GM19099 (cell line): ENCODE data around the gene PGAM2.

Experiments
- POLR2A ChIP-seq: IDR thresholded peaks from 3 replicates; pipeline ENCODE4 v1.6.1; 2011; ENCODE audit warnings: low read depth; ENCODE audit not compliant: insufficient read length; ENCODE audit errors: extremely low read depth

Gene PGAM2

DNA sequence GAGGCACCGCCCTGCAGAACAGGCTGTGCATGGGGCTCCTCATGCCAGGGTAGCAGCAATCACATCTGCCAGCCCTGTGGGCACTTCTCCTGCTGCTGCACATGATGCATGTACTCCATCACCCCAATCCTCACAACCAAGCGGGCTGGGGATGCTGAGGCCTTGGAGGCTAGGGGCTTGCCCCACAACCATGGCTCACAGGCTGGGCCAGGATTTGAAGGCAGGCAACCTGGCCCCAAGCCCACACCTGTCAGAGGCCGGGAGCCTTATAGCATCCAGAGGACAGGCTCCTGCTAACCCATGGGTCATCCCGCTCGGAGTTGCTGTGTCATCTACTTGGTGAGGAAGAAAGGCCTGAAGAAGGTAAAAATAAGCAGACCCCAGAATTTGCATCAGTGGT, 14.8 kb upstream of the PGAM2 start:
- TF ChIP-seq POLR2A: no peak

DNA sequence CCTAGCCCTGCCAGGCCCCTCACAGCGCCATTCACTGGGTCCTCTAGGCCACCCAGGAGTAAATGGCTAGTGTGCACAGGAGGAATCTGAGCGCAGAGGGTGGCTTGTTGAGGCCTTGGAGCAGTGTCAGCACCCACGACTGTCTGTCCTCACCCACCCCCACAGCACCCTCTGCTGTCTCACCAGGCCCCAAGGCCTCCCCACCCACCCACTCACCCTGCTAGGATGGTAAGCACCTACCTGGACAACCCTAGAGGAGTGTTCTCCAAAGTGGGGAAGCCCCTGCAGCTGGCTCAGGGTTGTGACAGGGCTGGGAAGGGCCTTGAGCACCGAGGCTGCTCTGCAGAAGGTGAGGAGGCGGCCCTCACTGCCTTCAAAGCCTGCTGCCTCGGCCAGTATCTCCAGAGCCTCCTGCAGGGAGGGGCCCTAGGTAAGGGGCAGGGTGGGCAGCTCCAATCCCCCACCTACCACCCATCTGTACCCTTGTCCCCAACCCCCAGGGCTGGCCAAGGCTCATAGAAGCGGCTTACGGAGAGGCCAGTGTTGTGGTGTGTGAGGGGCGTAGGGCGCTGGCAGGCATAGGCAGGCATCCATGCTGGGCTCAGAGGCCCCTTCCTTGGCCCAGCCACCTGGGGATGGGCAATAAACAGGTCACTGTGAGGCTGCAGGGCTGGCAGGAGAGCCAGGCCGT, 14.1 kb upstream of the PGAM2 start:
- no peak for TF ChIP-seq POLR2A

DNA sequence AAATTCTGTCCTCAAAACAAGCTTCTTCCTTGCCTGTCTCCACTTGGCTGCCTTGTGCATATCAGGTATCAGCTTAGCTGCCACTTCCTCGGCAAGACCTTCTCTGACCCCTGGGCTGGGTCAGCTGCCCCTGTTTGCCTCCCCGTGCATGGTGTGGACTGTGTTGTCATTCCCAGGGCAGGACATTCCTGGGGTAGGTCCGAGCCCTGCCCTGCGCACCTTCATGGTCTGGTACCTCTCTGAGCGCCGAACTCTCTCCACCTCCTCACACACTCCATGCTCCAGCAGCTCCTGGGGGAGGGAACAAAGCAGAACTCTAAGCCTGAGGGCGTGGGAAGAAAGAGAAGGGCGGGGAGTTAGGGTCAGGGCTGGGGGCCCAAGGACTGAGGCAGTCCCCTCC, 13.2 kb upstream of the PGAM2 start:
- TF ChIP-seq POLR2A: no peak

DNA sequence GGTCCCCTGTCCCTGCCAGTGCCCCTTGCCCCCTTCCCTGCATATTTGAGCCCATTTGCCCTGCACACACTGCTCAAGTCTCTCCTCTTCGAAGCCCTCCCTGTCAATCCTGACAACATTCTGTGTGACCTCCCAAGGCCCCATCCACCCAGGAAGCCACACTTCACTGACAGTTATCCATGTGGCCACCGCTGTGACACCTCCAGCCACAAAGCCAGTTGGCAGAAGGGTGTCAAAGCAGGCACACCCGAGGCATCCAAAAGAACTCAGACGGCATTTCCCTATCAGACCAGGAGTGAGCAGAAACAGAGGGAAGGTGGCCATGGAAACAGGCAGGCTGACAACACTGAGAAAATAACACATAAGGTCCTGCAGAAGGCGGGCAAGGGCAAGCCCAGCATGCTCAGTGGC, 12.3 kb upstream of the PGAM2 start:
- TF ChIP-seq POLR2A: no peak

DNA sequence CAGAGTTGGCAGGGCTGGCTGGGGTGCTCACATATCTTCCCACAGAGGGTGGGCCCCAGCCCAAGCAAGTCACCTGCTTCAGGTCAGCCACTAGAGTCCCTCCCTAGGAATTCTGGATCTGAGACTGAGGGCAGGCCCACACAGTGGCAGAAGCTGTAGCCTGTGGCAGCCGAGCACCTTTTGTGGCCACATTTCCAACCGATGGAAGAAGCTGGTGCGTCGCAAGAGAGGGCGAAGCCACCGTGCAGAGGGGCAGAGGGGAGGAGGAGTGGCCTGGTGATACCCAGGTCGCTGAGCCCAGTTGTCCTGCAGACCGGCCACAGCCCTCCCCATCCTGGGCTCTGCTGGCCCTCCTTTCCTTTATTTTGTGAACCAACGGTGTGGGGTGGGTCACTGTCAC, 11.7 kb upstream of the PGAM2 start:
- no peak for TF ChIP-seq POLR2A

DNA sequence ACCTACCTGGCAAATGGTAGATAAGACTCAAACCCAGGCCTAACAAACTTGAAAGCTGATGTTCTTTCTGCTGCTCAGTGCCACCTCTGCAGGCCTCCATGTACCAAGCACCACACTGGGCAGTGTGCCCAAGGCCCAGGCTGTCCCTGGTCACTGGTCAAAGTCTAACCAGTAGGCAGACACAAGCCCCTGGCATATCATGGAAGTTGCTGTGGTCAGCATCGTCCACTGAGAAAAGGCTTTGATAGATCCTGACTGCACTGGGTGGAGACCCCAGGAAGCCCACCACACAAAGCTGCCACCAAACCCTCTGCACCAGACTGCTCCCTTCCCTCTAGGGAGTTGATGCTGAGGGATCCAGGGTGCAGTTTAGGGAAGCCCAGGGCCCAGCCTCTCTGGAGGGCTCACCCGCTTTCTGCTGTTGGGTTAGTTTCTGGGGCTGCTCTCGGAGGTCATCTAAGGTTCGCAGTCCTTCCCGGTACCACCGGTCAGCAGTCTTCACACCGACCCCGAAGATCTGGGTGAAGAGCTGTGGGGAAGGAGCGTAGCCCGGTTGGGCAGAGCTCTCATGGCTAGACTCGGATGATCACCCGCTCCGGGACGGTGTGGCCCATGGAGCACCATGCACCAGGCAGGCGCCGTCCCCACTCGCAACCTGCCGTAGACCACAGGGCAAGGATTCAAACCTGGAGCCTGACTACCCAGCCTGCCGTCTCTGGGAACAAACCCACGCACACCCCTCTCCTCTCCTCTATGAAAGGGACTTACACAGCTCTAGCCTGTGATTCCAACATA, 10.9 kb upstream of the PGAM2 start:
- TF ChIP-seq POLR2A: no peak

DNA sequence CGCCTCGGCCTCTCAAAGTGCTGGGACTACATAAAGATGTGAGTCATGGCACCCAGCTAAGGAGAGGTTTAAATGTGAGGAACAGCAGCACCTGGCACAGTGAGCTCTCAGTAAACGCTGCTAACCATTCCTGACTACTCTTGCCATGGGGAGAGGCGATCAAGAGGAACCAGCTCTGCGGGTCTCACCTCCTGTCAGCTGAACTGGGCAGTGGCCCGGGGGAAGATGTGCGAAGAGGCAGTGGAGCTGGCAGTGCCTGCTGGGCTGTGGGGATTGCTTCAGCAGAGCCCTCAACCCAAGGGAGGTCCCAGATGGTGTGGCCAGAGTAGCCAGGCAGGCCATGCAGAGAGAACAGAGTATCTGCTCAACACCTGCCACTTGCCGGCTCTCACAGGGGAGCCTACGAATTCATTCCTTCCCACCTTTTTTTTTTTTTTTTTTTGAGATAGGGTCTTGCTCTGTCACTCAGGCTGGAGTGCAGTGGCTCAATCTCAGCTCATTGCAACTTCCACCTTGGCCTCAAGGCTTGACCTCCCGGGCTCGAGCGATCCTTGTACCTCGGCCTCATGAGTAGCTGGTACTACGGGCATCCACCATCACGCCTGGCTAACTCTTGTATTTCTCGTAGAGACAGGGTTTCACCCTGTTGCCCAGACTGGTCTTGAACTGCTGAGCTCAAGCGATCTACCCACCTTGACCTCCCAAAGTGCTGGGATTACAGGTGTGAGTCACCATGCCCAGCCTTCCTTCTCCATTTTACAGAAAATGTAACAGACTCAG, 10.1 kb upstream of the PGAM2 start:
- TF ChIP-seq POLR2A: no peak

DNA sequence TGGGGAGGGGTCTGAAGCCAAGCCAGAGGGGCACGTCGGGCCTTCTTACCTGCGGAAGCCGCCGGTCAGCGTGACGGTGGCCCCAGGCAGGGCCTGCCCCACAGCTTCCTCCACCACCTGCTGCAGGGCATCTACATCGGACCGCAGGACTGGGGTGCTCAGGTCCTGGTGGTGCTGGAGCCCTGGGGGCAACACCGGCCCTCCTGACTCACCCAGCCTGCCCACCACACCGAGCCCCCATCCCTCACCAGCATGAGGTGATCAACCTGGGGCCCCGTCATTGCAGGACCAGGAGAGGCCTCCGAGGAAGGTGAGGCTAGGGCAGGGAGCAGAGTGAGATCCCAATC, 9.0 kb upstream of the PGAM2 start:
- no peak for TF ChIP-seq POLR2A

DNA sequence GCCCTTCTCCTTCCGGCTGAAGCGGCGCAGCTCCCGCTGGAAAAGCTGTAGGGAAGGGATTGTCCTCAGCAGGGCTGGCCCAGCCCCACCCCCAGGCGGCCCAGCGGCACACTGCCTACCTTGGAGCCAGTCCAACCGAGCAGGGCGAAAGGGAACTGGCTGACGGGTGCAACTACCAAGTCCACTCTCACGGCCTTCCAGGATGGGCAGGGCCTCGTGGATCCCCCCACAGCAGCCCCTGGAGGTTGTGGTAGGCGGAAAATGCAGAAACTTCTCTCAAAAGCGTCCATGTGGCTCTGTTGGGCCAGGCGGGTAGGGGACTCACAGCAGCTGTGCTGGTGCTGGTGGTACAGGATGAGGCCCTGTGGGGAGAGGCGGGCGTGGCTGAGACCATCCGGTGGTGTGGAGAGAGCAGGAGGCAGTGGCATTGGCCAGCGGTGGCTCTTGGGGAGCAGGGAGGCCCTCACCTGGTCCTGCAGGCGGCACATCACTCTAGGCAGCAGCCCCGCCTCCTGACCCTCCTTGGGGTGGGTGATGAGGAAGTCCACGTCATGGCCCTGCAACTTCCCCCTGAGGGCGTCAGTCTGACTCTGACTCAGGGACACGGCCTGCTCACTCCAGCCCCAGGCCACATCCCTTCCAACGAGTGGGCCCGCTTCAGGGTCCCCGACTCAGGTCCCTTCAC, 8.4 kb upstream of the PGAM2 start:
- peak; percentile 24 for TF ChIP-seq POLR2A

DNA sequence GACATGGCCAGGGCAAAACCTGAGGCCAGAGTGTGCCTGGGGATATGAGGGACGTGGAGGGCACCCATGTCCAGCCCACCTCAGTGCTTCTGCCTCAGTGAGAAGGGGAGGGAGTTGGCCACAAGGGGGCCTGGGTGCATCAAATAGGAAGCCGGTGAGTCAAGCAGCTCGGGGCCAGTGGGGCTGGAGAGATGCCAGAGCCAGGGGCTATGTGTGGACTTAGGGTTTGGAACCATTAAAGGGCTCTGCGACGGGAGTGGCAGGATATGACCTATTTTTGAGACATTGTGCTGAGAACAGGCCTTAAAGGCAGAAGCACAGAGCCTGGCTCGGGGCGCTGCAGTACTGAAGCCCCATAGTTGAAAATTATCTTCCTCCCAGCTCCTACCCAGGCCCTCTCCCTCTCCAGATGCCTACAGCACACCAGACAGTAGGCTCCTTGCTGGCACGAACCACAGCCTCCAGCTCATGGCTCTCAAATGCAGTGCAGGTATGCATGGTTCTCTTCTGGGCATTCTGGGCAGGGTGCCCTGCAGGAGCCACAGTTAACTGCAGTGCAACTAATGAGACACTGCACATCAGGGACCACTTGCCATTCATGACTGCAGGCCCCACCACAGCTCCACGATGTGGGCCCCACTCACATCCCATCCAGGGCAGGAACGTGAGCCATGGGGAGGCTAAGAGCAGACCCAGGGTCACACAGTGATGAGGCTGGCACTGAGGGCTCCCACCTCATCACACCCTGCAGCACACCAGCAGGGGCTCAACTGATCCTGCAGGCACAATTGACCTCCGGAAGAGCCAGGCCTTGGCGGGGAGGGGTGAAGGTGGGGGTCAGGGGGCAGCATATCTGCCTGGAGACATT, 7.2 kb upstream of the PGAM2 start:
- TF ChIP-seq POLR2A: peak; percentile 16

DNA sequence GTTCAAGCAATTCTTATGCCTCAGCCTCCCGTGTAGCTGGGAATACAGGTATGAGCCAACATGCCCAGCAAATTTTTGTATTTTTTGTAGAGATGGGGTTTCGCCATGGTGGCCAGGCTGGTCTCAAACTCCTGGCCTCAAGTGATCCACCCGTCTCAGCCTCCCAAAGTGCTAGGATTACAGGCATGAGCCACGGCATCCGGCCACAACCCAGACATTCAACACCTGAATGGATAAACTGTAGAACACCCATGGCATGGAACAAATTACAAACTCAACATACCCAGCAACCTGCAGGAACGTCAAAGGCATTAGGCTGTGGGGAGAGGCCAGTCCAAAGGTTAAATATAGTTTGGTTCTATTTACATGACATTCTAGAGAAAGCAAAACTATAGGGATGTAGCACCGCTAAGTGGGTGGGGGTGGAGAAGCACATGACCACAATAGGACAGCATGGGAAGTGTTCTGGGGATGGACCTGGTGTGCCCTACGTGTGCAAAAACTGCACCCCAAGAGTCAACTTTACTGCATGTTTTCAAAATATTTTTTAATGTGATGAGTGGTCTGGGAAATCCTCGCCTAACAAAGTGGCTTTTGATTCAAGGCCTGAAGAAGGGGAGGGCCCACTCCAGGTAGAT, 6.5 kb upstream of the PGAM2 start:
- no peak for TF ChIP-seq POLR2A

DNA sequence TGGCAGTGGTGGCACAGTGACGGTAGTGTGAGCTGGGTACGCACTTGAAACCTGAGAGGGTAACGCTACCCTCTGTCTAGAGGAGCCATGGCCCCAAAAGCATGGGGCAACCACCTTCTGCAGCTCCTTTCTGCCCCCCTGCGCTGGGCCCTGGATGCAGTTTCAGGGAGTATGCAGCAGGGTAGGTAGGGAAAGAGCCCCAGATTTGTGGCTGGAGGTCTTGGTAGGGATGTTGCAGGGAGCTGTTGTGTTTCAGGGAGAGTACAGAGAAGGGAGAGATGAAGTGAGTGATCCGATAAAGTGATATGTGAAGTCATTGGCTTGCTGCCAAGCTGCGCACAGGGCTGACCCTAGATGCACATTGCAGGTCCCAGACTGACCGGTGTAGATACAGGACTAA, 2.7 kb upstream of the PGAM2 start:
- no peak for TF ChIP-seq POLR2A

DNA sequence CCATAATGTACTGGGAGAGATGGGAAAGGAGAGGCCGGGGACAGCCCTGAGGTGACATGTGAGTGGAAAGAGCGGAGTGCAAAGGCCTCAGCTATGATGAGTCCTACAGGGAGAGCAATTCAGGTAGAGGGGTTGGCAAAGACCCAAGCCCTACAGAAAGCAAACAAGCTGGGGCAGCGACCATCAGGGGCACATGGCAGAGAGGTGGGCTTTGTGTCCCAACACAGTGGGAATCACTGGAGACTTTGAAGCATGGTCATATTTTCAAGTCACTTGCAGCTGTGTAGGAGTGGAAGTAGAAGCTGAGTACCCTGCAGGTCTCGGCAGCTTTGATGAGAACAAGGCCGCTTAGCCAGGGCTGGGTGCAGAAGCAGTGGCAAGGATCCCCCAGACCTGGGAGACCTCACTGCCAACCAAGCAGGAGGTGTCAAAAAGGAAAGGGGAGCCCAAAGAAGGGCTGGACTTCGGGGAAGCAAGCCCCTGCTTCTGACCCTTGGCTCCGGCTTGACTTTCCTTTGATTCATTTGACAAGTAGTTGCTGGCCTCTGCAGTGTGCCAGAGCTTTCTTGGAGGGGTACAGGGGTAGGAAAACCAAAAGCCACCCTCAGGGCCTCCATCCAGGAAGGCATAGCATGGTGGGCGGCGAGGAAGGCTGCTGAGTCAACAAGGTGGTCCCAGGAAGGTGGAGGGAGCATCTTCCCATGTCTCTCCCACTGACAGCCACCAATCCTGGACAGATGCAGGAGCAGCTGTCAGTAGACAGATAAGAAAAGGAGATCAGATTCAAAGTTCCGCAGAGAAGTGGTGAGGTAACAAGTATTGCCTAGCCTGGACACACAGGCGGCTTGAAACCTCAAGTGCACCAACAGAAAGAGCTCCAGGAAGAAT, 1.9 kb upstream of the PGAM2 start:
- TF ChIP-seq POLR2A: peak; percentile 22
